Dermis blood vessel endothelial cell (primary cell): ENCODE data around the gene BCAS1. TPM values are rescaled to one million over a fixed set of nuclear protein-coding genes. Genes with fewer than 3 reads are reported as not detected.
"Not testable (repeated sequence)": the region's sequence is repeated elsewhere in the genome, so short reads cannot be mapped to it uniquely, and the experiment has no call there.

Experiments used
- DNase-seq: peaks from one replicate; pipeline ENCODE4 v3.0.0; 2010
- total RNA-seq: library from RNA; depleted of rRNA; stranded (reverse); fragments of >200 nt; gene quantifications from 2 replicates; pipeline ENCODE4 v1.2.3, GENCODE V29; 2014

The BCAS1 gene
- total RNA-seq, 1 donor from 2014 or later: not detected

DNA sequence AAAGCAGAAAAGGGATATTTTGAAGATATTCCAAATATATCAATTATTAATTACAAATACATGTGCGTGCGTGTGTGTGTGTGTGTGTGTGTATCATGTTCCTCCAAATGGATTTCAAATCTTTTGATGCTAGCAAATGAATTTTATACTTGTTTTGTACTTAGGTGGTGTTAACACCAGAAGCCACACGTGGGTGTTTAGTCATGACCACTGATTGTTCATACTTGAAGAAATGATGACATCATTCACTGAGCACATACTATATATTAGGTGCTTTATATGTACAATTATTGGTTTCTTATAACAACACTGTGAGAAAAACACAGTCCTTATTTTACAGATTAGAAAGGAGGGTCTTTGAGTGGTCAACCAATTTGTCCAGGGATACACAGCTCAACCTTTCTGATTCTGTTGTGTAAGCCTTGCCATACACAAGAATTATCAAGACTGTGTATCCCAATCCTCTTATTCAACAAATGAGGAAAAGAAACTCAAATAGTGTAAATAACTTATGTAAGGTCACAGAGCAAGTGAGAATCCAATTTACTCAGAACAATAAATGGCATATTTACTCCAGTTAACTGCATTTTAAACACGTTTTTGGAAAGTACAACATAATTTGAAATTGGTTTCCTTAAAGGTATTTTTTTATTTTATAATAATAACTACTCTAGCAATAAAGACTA, 88.5 kb downstream of the BCAS1 start:
- DNase-seq: no peak

DNA sequence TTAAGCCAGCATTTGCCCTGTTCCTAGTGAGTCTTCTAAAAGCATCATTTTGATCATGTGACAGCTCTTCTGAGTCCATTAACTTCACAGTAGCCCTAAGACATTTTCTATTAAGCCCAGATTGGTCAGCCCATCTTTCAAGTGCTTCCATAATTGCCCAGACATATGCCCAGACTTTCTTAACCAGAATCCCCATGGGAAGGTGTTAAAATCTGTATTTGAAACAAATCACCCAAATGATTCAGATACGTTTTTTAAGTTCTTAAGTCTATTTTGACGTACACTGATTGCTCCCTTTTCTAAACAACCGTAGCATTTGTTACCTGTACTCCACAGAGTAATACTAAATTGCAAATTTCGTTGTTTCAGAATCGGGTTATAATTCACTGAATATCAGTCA, 89.3 kb downstream of the BCAS1 start:
- DNase-seq: no peak

DNA sequence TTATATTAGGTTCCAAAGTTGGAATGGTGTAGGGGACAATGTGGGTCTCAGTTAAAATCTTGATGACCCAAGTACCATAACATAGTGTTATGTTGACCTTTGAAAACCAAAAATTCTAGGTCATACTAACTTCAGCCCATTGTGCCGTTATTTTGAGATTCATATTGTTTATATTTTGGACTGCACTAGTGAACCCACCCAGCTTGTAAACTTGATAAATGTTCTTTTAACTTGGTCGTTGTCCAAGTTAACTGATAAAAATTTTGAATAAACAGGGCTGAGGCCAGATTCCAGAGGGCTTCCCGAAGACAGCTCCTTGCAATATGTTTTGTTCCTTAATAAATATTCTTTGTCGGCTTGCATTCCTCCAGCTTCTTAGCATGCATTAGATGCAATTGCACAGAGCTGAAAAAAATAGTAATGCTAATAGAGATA, 90.3 kb downstream of the BCAS1 start:
- no peak for DNase-seq

DNA sequence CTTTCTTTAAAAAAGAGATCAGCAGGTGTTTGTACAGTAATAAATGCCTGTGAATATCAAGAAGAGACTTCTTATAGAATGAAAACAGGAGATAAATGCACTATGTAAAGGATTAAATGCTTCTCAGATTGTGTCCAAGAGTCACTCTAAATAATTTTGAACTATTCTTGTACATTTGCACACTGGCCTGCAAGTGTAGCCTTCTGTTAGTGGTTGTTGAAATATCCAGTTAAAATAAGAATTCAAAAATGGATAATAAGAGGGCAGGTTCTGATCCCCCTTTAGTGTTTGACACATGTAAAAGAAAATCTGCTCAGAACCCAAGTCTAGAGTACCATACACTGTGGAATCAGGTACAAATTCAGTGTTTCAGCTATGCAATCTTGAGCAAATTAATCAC, 91.9 kb downstream of the BCAS1 start:
- no peak for DNase-seq

DNA sequence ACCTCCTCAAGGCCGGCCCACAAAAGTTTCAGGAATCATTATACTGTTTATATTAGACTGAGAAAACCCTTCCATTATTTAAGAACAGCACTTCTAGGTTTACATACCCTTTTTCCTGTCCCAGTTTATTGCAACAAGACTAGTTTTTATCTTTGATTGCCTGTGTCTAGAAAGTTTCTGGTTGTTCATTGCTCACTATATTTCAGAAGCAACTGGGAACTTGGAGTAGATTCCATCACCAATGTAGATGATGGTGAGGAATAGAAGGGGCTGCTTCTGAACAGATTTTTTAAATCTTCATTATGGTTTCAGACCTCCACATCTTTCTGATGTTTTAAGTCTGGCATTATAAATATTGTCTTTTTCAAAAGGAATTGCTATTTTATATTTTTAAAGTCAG, 93.0 kb downstream of the BCAS1 start:
- DNase-seq: no peak

DNA sequence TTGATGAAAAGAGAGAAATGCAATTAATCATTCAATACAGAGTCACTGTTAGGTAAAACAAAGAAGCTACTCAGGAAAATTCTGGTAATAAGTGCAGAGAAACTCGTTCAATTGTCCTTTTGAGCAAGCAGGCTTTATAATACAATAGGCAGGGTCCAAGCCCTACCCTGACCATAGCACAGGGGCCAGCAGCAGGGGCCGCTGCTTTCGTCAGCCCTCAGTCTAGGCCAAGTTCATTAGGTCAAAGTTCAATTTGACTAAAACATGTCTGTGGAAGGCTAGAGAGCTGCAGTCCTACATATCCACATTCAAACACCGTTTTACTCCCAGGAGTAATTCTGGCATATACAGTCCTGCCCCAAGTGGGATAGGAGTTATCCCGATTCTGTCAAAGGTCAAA, 94.6 kb downstream of the BCAS1 start:
- no peak for DNase-seq

DNA sequence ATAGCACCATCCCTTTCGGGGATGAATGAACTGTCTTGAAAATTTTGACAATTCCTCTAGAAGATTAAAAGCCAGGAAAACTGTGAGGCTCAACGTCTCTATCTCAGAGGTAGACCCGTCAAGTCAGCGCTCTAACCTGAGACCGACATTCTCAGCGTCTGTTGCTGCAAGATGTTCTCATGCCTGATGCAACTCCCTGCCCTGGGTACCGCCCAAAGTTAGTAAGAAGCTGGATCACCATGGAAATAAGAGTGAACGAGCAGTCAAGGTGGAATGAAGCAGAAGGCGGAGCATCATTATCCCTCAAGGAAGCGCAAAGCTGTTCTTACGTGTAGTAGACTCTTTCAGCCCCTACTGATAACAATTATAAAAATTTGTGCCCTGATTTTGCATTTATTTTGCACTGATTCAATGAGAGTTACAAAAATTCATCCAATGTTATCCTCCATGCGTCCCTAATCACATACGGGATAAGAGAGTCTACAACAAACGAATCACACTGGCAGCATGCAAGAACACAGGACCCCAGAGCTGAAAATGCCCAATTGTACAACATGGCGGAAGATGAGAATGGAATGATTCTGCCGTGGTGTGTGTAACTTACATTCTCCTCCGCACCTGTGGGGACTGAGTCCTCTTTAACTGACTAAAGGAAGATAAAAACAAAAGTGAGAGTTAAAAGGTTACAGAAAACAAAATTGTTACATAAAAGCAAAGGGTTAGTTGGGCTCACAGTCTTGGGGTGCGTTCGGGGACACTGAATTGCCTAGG, 95.4 kb downstream of the BCAS1 start:
- no peak for DNase-seq

DNA sequence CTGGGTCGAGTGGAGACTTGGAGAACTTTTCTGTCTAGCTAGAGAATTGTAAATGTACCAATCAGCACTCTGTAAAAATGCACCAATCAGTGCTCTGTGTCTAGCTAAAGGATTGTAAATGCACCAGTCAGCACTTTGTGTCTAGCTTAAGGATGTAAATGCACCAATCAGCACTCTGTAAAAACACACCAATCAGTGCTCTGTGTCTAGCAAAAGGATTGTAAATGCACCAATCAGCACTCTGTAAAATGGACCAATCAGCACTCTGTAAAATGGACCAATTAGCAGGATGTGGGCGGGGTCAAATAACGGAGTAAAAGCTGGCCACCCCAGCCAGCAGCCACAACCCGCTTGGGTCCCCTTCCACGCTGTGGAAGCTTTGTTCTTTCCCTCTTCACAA, 96.5 kb downstream of the BCAS1 start:
- not testable (repeated sequence) for DNase-seq

DNA sequence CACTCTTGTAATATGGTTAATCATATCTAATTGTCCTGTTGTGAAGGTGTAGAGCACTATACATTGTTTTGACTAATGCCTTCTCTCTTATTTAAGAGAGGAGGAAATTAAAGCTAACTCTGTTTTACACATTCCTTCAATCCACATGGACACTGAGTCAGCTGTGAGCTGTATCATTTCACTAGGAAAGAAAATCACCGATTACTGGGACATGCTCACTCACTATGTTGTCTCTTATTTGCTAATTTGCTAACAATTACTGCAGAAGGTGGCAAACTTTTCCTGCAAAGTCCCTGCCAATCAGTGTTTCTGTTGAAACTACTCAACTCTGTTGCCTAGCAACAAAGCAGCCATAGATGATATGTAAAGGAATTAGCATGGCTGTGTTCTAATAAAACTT, 98.2 kb downstream of the BCAS1 start:
- no peak for DNase-seq

DNA sequence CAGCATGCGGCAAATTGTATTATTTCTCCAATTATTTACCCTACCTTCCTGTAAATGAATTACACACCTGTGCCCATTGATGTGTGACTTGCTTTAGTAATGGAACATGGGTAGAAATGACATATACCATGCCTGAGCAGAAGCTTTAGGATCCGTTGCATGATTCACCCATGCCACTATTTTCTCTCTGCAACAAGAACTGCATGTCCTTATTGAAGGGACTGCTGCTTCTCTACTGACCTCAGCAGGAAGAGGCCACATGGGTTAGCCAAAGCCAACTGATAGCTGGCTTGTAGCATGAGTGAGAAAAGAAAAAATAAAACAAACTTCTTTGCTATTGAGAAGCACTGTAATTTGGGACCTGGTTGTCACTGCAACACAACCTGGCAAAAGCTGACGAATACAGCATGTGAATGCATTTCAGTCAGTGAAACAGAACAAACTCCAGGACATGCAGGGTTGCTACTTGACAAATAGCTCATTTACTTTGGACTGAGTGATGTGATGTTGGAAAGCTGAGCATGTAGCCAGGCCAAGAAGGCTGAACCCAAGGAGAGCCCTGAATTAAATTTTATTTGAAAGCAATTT, 99.2 kb downstream of the BCAS1 start:
- DNase-seq: no peak

DNA sequence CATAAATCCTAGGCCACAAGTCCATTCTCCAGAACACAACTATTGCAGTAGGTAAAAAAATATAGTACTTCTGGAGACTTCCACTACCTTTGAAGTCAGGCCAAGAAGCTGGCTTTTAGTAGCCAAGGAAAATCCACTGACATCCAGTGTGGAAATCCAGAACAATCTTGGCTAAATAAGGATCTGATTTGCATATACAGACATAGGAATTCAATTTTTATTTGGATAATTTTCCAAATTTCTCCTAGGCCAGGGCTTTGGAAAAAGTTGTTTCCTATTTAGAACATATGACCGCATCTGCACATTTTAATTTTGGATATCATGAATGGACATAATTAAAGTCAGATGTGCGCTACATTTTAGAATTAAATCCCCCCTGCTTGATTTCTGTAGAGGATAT, 100.2 kb downstream of the BCAS1 start:
- DNase-seq: no peak

DNA sequence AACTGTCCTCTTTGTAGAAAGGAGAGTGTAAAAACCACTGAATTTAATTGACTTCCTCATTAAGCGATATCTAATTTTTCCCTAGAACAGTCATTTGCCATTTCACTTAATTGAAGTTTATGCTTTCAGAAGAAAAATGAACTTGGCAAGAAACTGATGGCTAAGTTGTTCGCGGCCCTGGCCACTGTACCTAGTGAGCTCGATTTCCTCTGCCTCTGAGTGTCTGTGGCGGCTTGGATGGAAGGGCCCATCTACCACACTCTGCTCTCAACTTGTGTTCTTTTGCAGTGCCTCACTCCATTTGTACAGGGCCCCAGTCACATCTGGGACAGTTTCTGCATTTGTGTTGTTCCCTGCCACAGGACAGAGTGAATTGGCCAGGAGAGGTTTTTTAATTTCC, 102.9 kb downstream of the BCAS1 start:
- no peak for DNase-seq

DNA sequence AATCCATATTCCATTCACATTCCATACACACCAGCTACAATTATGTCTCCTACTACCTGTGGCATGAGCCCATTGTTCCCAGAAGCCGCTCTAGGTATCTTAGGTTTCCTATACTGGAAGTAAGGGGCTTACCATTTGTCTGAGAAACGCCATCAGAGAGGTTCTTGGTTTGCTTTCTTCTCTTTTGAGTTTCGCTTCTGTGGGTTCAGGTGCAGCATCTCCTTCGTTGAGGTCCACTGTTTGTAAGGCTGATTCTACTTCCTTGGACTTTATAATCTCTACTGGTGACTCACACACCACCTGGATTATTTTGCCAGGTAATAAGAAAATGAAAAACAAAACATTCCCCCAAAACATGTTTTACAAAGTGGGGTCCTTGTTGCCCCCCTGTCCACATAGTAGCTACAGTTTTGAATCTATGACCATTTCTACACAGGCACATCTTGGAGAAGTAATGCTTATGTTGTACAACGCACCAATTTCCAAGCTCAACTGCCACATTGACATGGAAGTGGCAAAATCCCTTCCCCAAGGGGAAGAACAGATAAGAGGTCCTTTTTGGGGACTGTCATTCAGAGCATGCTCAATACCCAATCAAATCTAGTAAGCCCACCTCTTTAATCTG, 103.5 kb downstream of the BCAS1 start:
- DNase-seq: no peak

DNA sequence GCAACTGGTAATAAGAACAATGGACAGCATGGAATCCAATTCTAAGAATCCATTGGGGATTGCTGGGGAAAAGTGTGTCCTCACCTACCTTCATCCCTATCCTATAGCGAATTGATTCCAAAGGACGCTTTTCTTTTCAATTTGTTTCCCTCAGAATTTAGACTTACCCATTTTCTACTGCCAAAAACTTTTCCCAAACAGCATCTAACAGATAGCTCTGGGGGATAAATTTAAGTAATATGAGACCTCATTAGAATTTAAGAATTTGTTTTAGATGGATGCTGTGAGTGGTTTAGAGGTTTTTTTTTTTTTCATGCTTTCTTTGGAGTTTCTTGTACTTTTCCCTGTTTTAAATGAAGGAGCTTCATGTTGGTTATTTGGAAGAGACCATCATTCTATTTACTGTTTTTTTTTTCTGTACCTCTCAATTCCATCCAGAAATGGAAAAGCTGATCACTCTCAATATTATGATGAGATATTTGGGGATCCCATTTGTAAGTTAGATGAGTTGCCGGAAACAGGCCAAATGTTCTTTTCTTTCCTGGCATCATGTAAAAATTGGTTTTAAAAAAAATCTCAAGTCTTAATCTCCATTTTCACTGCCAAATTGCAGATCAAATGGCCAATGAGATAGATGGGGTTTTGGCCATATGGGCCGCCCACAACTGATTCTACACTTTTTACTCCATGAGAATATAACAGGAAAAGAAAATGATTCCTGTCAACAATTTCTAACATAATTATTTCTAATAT, 105.7 kb downstream of the BCAS1 start:
- no peak for DNase-seq

DNA sequence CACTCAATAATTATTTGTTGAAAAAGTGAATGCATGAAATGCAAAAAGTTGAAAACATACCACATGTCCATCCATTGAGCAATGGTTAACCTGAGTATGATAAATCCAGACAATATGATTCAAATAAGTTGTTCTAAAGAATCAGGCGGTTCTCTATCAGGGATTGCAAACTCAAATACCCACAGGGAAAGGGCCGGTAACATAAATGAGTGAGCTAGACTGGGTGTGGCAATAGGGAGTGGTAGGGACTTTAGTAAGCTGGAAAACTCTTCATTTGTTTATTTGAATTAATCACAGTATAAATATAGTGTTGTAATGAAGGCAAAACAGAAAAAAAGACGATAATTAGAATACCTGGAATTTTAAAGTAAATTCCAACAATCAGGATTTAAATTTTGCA, 106.3 kb downstream of the BCAS1 start:
- no peak for DNase-seq

DNA sequence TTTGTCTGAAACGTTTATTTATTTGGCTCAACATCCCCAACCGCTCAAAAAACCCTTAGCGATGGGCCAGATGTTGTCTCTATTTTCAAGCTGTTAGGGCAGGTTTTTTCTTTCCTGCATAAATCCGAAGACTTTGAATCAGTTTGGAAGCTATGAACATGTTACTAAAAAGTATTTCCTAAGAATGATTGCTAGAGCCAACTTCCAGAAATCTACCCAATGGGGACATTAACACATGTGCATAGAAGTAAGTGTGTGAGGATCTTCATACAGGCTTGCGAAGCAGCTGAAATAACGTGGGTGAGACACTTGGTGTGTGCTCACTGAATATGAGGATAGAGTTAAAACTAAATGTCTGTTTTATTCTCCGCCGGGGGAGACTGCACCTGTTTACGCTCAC, 106.8 kb downstream of the BCAS1 start:
- no peak for DNase-seq

DNA sequence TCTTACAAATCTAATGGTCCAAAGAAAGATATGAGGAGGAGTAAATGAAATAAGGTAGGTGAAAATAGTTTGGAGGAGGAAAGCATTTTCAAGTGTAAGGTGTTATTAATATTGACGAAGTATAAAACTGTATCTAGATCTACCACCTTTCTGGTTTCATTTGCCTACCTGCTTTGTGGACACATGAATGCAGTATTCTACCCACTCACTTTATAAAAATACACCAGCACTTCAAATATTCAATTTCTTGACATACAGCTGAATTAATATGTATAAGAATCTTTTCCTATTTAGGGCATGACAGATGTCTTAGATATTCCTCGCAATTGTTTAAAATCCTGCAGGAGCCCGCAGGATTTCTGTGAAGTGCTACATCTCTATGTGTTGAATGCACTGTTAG, 108.0 kb downstream of the BCAS1 start:
- DNase-seq: no peak

DNA sequence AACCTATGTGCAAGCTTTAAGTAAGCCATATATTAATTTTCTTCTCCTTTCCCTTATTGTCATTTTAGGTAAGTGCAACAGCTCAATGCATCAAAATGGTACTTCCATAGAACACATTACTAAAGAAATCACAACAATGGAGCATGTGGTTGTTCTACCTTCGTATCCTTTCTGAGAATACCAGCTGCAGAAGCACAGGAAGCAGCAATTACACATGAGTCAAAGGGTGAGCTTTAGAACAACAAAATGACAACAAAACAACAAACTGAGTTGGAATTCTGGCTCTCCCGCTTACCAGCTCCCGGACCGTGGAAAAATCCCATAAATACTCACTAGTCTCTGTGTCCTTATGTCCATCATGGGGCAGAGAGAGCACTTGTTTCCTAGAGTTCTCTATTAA, 108.9 kb downstream of the BCAS1 start:
- peak; percentile 52 for DNase-seq

DNA sequence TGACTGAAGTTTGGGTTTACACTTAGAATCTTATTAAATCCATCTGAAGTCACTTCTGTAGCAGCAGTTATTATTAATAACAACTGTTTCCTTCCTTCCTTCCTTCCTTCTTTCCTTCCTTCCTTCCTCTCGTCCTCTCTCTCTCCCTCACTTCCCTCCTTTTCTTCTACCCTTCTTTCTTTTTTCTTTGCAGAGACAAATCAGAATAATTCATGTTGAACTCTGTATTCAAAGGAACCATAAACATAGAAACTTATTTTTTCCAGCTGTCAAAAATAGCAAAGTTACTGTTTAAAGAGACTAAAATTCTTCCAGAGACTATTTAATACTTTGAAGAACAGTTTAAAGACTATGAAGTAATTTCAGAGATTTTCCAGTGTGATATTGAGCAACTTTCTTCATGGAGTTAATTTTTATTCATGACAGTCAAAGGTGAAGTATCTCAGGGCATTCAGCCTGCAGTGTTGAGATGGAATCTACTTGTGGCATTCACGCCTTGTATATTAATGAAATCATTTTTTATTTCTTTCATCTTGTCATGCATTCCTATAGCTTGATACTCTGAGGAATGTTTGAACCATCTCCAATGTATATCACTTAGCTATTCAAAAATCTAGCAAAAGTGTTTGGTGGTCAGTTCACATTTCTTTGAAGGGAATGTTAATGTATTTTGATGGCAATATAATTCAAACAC, 109.7 kb downstream of the BCAS1 start:
- no peak for DNase-seq

DNA sequence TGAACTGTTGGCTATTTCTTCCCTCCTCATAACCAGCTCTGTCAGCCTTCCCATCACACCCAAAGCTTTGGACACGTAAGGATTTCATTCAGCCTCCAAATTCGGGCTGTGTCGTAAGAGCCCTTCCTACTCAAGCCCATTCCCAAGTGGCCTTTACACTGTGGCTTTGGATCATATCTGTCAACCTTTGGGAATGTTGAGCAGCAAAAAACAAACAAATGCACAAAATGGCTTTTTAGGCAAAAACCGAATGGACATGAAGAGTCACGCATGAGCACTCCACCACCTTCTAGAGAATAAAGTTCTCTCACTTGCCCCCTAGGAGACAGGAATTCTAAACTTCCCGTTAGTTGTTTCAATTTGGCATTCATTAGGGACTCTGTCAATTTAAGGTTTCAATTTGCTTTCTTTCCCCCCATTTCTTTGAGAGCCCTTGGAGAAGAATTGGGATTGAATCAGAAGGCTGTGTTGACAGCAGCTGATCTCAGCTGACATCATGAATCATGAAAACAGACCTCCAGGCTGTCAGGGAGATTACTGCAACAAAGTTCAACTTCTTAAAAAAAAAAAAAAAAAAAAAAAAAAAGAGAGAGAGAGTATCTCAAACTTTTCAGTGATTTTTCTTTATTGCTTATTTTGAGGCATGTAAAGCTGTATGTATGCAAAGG, 110.3 kb downstream of the BCAS1 start:
- DNase-seq: no peak

DNA sequence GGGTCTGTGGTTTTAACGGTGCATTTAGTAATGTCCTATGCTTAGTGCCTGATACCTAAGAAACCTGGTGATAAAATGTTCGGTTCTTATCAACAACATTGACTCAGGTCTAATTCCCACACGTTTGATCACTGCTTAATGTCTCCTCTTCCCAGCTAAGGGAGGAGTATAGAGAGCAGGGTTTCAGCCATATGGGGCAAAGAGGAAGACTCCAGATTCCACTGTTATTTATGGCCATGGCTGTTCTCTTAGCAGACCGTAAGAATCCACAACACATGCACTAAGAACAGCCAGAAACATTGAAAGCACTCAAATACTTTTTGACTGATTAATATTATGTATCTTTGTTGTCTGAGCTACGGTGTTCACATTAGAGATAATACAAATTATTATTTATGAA, 112.1 kb downstream of the BCAS1 start:
- DNase-seq: no peak
